HEK293 (cell line): ENCODE data around the gene RPS6KC1.

Experiments used
- CTCF ChIA-PET: fragments of 350-600 bp; formaldehyde crosslinking; extraction: SDS; loops from one replicate; lab custom pipeline; 2021; ENCODE audit warnings: antibody characterized with exemption; lab: Yijun Ruan, JAX
- POLR2A ChIA-PET: fragments of 300-600 bp; formaldehyde crosslinking; extraction: SDS; loops from one replicate; lab custom pipeline; 2020; ENCODE audit warnings: antibody characterized with exemption, inconsistent platforms; lab: Yijun Ruan, JAX
- H3K27ac ChIP-seq: fragments of 200-500 bp; sonication (Bioruptor generic); 2 replicates; pipeline ENCODE4 v1.5.1; 2014; ENCODE audit warnings: low read depth, low read length, control low read depth, inconsistent platforms; ENCODE audit errors: extremely low read depth
- H3K36me3 ChIP-seq, 2 experiments: fragments of 200-500 bp in 1 of 2; sonication (Bioruptor generic) in 1 of 2; 1 replicate in 1 of 2; 2 replicates in 1 of 2; pipeline ENCODE4 v1.5.1; 2014 to 2017; ENCODE audit warnings: inconsistent platforms in 2 of 2, low read length in 2 of 2; ENCODE audit not compliant: control insufficient read depth in 2 of 2, insufficient read depth in 1 of 2
- H3K4me1 ChIP-seq: fragments of 200-500 bp; sonication (Bioruptor generic); 2 replicates; pipeline ENCODE4 v1.5.1; 2014; ENCODE audit warnings: mild to moderate bottlenecking, low read length, inconsistent platforms; ENCODE audit not compliant: control insufficient read depth, insufficient read depth
- H3K4me3 ChIP-seq: 2 replicates; pipeline ENCODE4 v1.5.1; 2011; ENCODE audit warnings: low read depth, mild to moderate bottlenecking, control low read depth, low read length, moderate library complexity
- H3K9me3 ChIP-seq: fragments of 200-500 bp; sonication (Bioruptor generic); 2 replicates; pipeline ENCODE4 v1.5.1; 2014; ENCODE audit warnings: low read depth, low read length, inconsistent platforms; ENCODE audit not compliant: control insufficient read depth, insufficient read depth
- BCL11A ChIP-seq: fragments of 450-650 bp; formaldehyde crosslinking; IDR thresholded peaks from 2 replicates; pipeline ENCODE4 v1.5.1; 2016; ENCODE audit warnings: low read depth, missing biosample characterization, missing genetic modification characterization
- KLF8 ChIP-seq: fragments of 450-650 bp; formaldehyde crosslinking; IDR thresholded peaks from 2 replicates; pipeline ENCODE4 v1.5.1; 2016; ENCODE audit warnings: missing biosample characterization, missing genetic modification characterization
- PATZ1 ChIP-seq: fragments of 450-650 bp; formaldehyde crosslinking; IDR thresholded peaks from 2 replicates; pipeline ENCODE4 v1.5.1; 2016; ENCODE audit warnings: missing biosample characterization, missing genetic modification characterization
- ZBTB6 ChIP-seq: fragments of 450-650 bp; formaldehyde crosslinking; IDR thresholded peaks from 2 replicates; pipeline ENCODE4 v1.5.1; 2017; ENCODE audit warnings: missing biosample characterization, missing genetic modification characterization
- ZBTB7A ChIP-seq: fragments of 450-650 bp; formaldehyde crosslinking; IDR thresholded peaks from 2 replicates; pipeline ENCODE4 v1.5.1; 2016; ENCODE audit warnings: low read depth, missing biosample characterization, missing genetic modification characterization
- ZBTB8A ChIP-seq: fragments of 450-650 bp; formaldehyde crosslinking; IDR thresholded peaks from 2 replicates; pipeline ENCODE4 v1.5.1; 2016; ENCODE audit warnings: missing biosample characterization, missing genetic modification characterization
- ZIC2 ChIP-seq: fragments of 450-650 bp; formaldehyde crosslinking; IDR thresholded peaks from 2 replicates; pipeline ENCODE4 v1.5.1; 2016; ENCODE audit warnings: missing biosample characterization, missing genetic modification characterization
- ZNF10 ChIP-seq: fragments of 450-650 bp; formaldehyde crosslinking; IDR thresholded peaks from 2 replicates; pipeline ENCODE4 v1.5.1; 2017; ENCODE audit warnings: missing biosample characterization, missing genetic modification characterization
- ZNF2 ChIP-seq: fragments of 450-650 bp; formaldehyde crosslinking; IDR thresholded peaks from 2 replicates; pipeline ENCODE4 v1.5.1; 2016; ENCODE audit warnings: missing biosample characterization, missing genetic modification characterization
- ZNF248 ChIP-seq: fragments of 450-650 bp; formaldehyde crosslinking; IDR thresholded peaks from 2 replicates; pipeline ENCODE4 v1.5.1; 2017; ENCODE audit warnings: missing biosample characterization, missing genetic modification characterization
- ZNF266 ChIP-seq: fragments of 450-650 bp; formaldehyde crosslinking; IDR thresholded peaks from 2 replicates; pipeline ENCODE4 v1.5.1; 2016; ENCODE audit warnings: missing biosample characterization, missing genetic modification characterization, low read depth
- ZNF514 ChIP-seq: fragments of 450-650 bp; formaldehyde crosslinking; IDR thresholded peaks from 2 replicates; pipeline ENCODE4 v1.5.1; 2016; ENCODE audit warnings: missing biosample characterization, missing genetic modification characterization
- ZNF555 ChIP-seq: fragments of 450-650 bp; formaldehyde crosslinking; conservative IDR thresholded peaks from 2 replicates; pipeline ENCODE4 v1.5.1; 2017; ENCODE audit warnings: missing biosample characterization, mild to moderate bottlenecking, missing genetic modification characterization, inconsistent platforms
- ZNF561 ChIP-seq: fragments of 450-650 bp; IDR thresholded peaks from 2 replicates; pipeline ENCODE4 v1.5.1; 2018; ENCODE audit warnings: missing biosample characterization, missing genetic modification characterization, borderline replicate concordance
- ZNF621 ChIP-seq: fragments of 450-650 bp; formaldehyde crosslinking; IDR thresholded peaks from 2 replicates; pipeline ENCODE4 v1.5.1; 2017; ENCODE audit warnings: missing biosample characterization, missing genetic modification characterization
- ZNF626 ChIP-seq: fragments of 450-650 bp; sonication (Bioruptor Pico); formaldehyde crosslinking; IDR thresholded peaks from 2 replicates; pipeline ENCODE4 v1.5.1; 2018; ENCODE audit warnings: missing biosample characterization, missing genetic modification characterization, inconsistent platforms
- ZNF677 ChIP-seq: fragments of 450-650 bp; IDR thresholded peaks from 2 replicates; pipeline ENCODE4 v1.5.0; 2018; ENCODE audit warnings: missing biosample characterization, mild to moderate bottlenecking, missing genetic modification characterization, moderate library complexity
- ZNF776 ChIP-seq: fragments of 450-650 bp; formaldehyde crosslinking; IDR thresholded peaks from 2 replicates; pipeline ENCODE4 v1.5.0; 2017; ENCODE audit warnings: missing biosample characterization, missing genetic modification characterization, borderline replicate concordance
- TF ChIP-seq, protein P1 (sequence below): fragments of 450-650 bp; formaldehyde crosslinking; IDR thresholded peaks from 2 replicates; pipeline ENCODE4 v1.5.1; 2016; ENCODE audit warnings: missing biosample characterization, missing genetic modification characterization
- TF ChIP-seq, protein P2 (sequence below): fragments of 450-650 bp; IDR thresholded peaks from 2 replicates; pipeline ENCODE4 v1.5.1; 2018; ENCODE audit warnings: missing biosample characterization, mild to moderate bottlenecking, missing genetic modification characterization
- TF ChIP-seq, protein P3 (sequence below): fragments of 450-650 bp; formaldehyde crosslinking; IDR thresholded peaks from 2 replicates; pipeline ENCODE4 v1.5.1; 2016; ENCODE audit warnings: missing biosample characterization, missing genetic modification characterization
- TF ChIP-seq, protein P4 (sequence below): fragments of 450-650 bp; formaldehyde crosslinking; IDR thresholded peaks from 2 replicates; pipeline ENCODE4; 2016; ENCODE audit warnings: missing biosample characterization, missing genetic modification characterization

Gene RPS6KC1

GRCh38 chr1:213075725-213076124 lies 24.7 kb downstream of the RPS6KC1 start (continued):
- TF ChIP-seq, protein P1, sequence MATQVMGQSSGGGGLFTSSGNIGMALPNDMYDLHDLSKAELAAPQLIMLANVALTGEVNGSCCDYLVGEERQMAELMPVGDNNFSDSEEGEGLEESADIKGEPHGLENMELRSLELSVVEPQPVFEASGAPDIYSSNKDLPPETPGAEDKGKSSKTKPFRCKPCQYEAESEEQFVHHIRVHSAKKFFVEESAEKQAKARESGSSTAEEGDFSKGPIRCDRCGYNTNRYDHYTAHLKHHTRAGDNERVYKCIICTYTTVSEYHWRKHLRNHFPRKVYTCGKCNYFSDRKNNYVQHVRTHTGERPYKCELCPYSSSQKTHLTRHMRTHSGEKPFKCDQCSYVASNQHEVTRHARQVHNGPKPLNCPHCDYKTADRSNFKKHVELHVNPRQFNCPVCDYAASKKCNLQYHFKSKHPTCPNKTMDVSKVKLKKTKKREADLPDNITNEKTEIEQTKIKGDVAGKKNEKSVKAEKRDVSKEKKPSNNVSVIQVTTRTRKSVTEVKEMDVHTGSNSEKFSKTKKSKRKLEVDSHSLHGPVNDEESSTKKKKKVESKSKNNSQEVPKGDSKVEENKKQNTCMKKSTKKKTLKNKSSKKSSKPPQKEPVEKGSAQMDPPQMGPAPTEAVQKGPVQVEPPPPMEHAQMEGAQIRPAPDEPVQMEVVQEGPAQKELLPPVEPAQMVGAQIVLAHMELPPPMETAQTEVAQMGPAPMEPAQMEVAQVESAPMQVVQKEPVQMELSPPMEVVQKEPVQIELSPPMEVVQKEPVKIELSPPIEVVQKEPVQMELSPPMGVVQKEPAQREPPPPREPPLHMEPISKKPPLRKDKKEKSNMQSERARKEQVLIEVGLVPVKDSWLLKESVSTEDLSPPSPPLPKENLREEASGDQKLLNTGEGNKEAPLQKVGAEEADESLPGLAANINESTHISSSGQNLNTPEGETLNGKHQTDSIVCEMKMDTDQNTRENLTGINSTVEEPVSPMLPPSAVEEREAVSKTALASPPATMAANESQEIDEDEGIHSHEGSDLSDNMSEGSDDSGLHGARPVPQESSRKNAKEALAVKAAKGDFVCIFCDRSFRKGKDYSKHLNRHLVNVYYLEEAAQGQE (tag by site-specific recombination), result no peak
- TF ChIP-seq ZBTB7A (tag by site-specific recombination) (no peak), BCL11A (tag by site-specific recombination) (no peak)

GRCh38 chr1:213082420-213083111 lies 31.5 kb downstream of the RPS6KC1 start:
- Histone ChIP-seq H3K4me3 (no peak overlapping the region), H3K27ac (no peak overlapping the region), H3K36me3 (peaks cover 3 to 35% of the 10 kb centered on the region in 2 experiments; a peak in 2 of 3 replicates)
- CTCF ChIA-PET, result no interaction called here
- no peak for TF ChIP-seq ZNF561 (tag by site-specific recombination)
- TF ChIP-seq ZNF677 (tag by site-specific recombination), result peak; percentile 31; the same call in 1 of the 2 replicates
- no peak for TF ChIP-seq ZNF621 (tag by site-specific recombination)
- TF ChIP-seq ZBTB8A, result no peak
- TF ChIP-seq, all 188 proteins: peak for 1
- Histone ChIP-seq H3K9me3 (no peaks in the 10 kb centered on the region), H3K4me1 (no peaks in the 10 kb centered on the region)
- POLR2A ChIA-PET, result no interaction called here

GRCh38 chr1:213083112-213083445 lies 32.0 kb downstream of the RPS6KC1 start:
- Histone ChIP-seq H3K4me1 (no peaks in the 10 kb centered on the region), H3K36me3 (peaks cover 3 to 40% of the 10 kb centered on the region in 2 experiments; a peak in 2 of 3 replicates), H3K27ac (no peak overlapping the region), H3K9me3 (no peaks in the 10 kb centered on the region), H3K4me3 (no peak overlapping the region)
- POLR2A ChIA-PET, result no interaction called here
- CTCF ChIA-PET, result no interaction called here
- TF ChIP-seq ZIC2 (no peak), ZNF248 (tag by site-specific recombination) (no peak), ZNF555 (tag by site-specific recombination) (no peak), ZNF514 (no peak), ZBTB6 (tag by site-specific recombination) (no peak), PATZ1 (no peak), ZNF10 (no peak), KLF8 (tag by site-specific recombination) (no peak), ZNF776 (no peak), ZNF626 (tag by site-specific recombination) (no peak), ZNF2 (tag by site-specific recombination) (no peak), ZNF266 (tag by site-specific recombination) (no peak)
- TF ChIP-seq, protein P2, sequence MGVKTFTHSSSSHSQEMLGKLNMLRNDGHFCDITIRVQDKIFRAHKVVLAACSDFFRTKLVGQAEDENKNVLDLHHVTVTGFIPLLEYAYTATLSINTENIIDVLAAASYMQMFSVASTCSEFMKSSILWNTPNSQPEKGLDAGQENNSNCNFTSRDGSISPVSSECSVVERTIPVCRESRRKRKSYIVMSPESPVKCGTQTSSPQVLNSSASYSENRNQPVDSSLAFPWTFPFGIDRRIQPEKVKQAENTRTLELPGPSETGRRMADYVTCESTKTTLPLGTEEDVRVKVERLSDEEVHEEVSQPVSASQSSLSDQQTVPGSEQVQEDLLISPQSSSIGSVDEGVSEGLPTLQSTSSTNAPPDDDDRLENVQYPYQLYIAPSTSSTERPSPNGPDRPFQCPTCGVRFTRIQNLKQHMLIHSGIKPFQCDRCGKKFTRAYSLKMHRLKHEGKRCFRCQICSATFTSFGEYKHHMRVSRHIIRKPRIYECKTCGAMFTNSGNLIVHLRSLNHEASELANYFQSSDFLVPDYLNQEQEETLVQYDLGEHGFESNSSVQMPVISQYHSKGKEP (tag by site-specific recombination), result no peak
- TF ChIP-seq, protein P3, sequence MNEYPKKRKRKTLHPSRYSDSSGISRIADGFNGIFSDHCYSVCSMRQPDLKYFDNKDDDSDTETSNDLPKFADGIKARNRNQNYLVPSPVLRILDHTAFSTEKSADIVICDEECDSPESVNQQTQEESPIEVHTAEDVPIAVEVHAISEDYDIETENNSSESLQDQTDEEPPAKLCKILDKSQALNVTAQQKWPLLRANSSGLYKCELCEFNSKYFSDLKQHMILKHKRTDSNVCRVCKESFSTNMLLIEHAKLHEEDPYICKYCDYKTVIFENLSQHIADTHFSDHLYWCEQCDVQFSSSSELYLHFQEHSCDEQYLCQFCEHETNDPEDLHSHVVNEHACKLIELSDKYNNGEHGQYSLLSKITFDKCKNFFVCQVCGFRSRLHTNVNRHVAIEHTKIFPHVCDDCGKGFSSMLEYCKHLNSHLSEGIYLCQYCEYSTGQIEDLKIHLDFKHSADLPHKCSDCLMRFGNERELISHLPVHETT (tag by site-specific recombination), result no peak
- TF ChIP-seq, protein P4, sequence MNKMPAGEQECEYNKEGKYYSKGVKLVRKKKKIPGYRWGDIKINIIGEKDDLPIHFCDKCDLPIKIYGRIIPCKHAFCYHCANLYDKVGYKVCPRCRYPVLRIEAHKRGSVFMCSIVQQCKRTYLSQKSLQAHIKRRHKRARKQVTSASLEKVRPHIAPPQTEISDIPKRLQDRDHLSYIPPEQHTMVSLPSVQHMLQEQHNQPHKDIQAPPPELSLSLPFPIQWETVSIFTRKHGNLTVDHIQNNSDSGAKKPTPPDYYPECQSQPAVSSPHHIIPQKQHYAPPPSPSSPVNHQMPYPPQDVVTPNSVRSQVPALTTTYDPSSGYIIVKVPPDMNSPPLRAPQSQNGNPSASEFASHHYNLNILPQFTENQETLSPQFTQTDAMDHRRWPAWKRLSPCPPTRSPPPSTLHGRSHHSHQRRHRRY (tag by site-specific recombination), result no peak
